Fibroblast of villous mesenchyme (primary cell): ENCODE results near the gene PSMF1. TPM values are rescaled to one million over a fixed set of nuclear protein-coding genes. Genes with fewer than 3 reads are reported as not detected.

Experiments
- DNase-seq: peaks from one replicate; pipeline ENCODE4 v3.0.0-alpha.2; 2010; ENCODE audit warnings: low read depth
- H3K4me3 ChIP-seq: 2 replicates; pipeline ENCODE4 v1.5.1; 2011; ENCODE audit warnings: low read depth, mild to moderate bottlenecking, low read length
- CTCF ChIP-seq: IDR thresholded peaks from 2 replicates; pipeline ENCODE4 v1.5.1; 2012; ENCODE audit warnings: low read depth, mild to moderate bottlenecking, low read length; ENCODE audit not compliant: insufficient read depth
- total RNA-seq: library from RNA; depleted of rRNA; stranded (reverse); fragments of >200 nt; gene quantifications from 2 replicates; pipeline ENCODE4 v1.2.3, GENCODE V29; 2012

The PSMF1 gene
- total RNA-seq, 1 donor, result 35.4 TPM

GRCh38 chr20:1199212-1199873, 80.9 kb downstream of the PSMF1 start:
- H3K4me3 ChIP-seq, result no peak overlapping the region
- no peak for TF ChIP-seq CTCF
- DNase-seq, result no peak

GRCh38 chr20:1199964-1200363, 81.6 kb downstream of the PSMF1 start:
- no peak for TF ChIP-seq CTCF
- no peak overlapping the region for H3K4me3 ChIP-seq
- DNase-seq, result no peak

GRCh38 chr20:1202762-1203504, 84.5 kb downstream of the PSMF1 start, which contains the start of gene C20orf202:
C20orf202 (plus strand) TSS chr20:1203454; CDS start chr20:1203586, 132 bp downstream.
- DNase-seq, result no peak
- no peak for TF ChIP-seq CTCF
- H3K4me3 ChIP-seq, result no peak within 1 kb of the TSS

DNA sequence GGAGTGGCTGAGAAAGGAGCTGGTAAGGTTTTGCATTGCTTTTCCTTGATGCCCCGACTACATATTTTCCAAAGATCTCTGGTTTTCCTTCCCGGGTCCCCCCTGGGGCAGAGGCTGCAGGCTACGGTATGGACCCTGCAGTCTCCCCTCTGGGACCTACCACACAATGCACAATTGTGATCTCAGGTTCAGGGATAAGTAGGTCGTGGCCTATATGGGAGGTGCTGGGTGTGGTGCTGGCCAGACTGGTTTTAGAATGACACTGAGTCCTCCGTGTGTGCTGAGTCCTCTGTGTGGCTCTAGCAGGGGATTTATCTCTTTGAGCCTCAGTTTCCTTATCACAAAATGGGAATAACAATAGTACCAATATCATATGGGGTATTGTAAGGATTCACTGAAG, 85.2 kb downstream of the PSMF1 start:
- no peak for DNase-seq
- TF ChIP-seq CTCF, result no peak
- no peak overlapping the region for H3K4me3 ChIP-seq

DNA sequence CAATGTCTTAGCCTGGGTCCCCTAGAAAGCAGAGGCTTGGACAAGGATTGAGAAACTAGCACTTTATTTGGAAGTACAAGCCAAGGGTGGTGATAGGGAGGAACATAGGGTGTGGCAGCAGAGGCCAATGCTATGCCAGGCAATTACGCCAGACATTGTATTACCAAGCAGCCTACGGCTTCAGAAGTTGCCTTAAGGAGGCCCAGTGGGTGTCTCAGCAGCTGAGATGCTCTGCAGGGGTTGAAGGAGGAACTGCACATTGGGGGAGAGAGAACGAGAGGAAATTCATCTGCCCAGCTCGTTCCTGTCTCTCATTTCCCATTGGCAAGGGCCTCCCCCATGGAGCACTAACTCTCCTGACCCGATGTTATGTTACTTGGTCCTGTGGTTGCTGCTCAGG, 85.7 kb downstream of the PSMF1 start:
- TF ChIP-seq CTCF, result no peak
- DNase-seq, result no peak

GRCh38 chr20:1204576-1204975, 86.2 kb downstream of the PSMF1 start:
- no peak overlapping the region for H3K4me3 ChIP-seq
- TF ChIP-seq CTCF, result no peak
- DNase-seq, result no peak

More for the DNA sequence above, 85.7 kb downstream of the PSMF1 start:
- no peak overlapping the region for H3K4me3 ChIP-seq
